ENCODE measurements around the gene UBE2E2. TPM values are rescaled to one million over a fixed set of nuclear protein-coding genes. Genes with fewer than 3 reads are reported as not detected.

Gene UBE2E2
- total RNA-seq, 1 experiment from 2014 or later: 38.6 TPM

DNA sequence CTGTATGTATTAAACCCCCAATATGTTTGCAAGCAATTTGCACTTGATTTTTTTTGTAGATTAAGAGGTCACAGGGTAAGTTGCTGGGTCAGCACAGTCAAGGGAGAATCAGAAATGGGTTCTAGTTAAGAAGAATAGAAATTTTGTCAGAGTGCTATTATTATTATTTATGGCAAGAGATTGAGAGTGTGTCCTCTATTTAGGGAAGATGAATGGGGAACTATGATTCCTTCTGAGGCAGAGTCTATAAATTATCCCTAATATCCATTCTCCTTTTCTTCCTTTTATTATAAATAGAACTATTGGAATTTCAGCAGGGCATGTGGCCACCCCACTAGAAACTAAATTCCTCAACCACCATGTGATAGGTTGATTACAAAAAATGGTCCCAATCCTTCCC lies 392.7 kb downstream of the UBE2E2 start:
- Histone ChIP-seq H2BK120ac (ENCODE audit: low read depth, low read length, poor library complexity, severe bottlenecking) (no peak overlapping the region), H3K9me3 (ENCODE audit: control insufficient read depth, low read depth, low read length) (no peaks in the 10 kb centered on the region), H3K23ac (ENCODE audit: insufficient read length, low read depth, low read length) (no peak overlapping the region), H3K4ac (ENCODE audit: low read depth, low read length) (no peak overlapping the region), H2AFZ (ENCODE audit: low read length) (no peak overlapping the region), H3T11ph (ENCODE audit: low read length) (no peak overlapping the region), H3K14ac (ENCODE audit: insufficient read depth, low read length) (no peak overlapping the region), H3K79me2 (ENCODE audit: insufficient read depth, low read length) (no peaks in the 10 kb centered on the region), H3K4me2 (ENCODE audit: insufficient read depth, insufficient read length, low read length) (no peak overlapping the region), H2BK5ac (ENCODE audit: insufficient read length, low read length) (no peak overlapping the region), H4K5ac (ENCODE audit: insufficient read length, low read depth, low read length) (no peak overlapping the region), H4K8ac (replicated peaks; ENCODE audit: insufficient read length, low read depth, low read length) (no peak overlapping the region), H2BK20ac (ENCODE audit: low read depth, low read length, poor library complexity, severe bottlenecking) (no peak overlapping the region), H4K91ac (ENCODE audit: insufficient read length, low read depth, low read length) (no peak overlapping the region), H3K9ac (ENCODE audit: extremely low read depth, insufficient read length, low read length) (no peak overlapping the region), H3K56ac (ENCODE audit: insufficient read length, low read depth, low read length) (no peak overlapping the region), H3K4me1 (ENCODE audit: insufficient read depth, low read length) (no peaks in the 10 kb centered on the region), H3K18ac (ENCODE audit: insufficient read length, low read depth, low read length) (no peak overlapping the region), H4K20me1 (ENCODE audit: control insufficient read depth, insufficient read depth, insufficient read length) (no peaks in the 10 kb centered on the region), H2BK15ac (ENCODE audit: low read depth, low read length) (no peak overlapping the region), H3K27ac (ENCODE audit: insufficient read length, low read depth, low read length) (no peak overlapping the region), H2BK12ac (ENCODE audit: insufficient read length, low read depth, low read length) (no peak overlapping the region), H3K79me1 (ENCODE audit: insufficient read depth, low read depth, low read length, poor library complexity, severe bottlenecking) (no peaks in the 10 kb centered on the region), H3K23me2 (ENCODE audit: insufficient read length, low read depth, low read length, poor library complexity, severe bottlenecking) (peaks cover 2% of the 10 kb centered on the region), H2AK5ac (ENCODE audit: insufficient read length, low read length) (no peak overlapping the region), H3K27me3 (ENCODE audit: insufficient read depth, low read length) (no peaks in the 10 kb centered on the region)
- no peak for TF ChIP-seq CTCF (conservative IDR thresholded peaks at IDR 0.05)
- Mint-ChIP-seq H3K4me3 (no peak overlapping the region), H3K4me1 (peaks cover 0 to 1% of the 10 kb centered on the region in 2 experiments; a peak in 1 of 4 replicates), H3K27me3 (ENCODE audit: low read depth) (no peaks in the 10 kb centered on the region), H3K27ac (no peak overlapping the region), H3K9me3 (peaks cover 4 to 7% of the 10 kb centered on the region in 2 experiments; a peak in 3 of 5 replicates), H3K36me3 (ENCODE audit: insufficient read depth in 1 of 3, low read depth in 3 of 3) (peaks cover 7 to 9% (median 7%) of the 10 kb centered on the region in 3 experiments; a peak in 6 of 7 replicates)
- DNase-seq: no peak

Measured in H9 (cell line).